EL (cell line): ENCODE measurements around the gene RSBN1.
"Not testable (repeated sequence)": the region's sequence is repeated elsewhere in the genome, so short reads cannot be mapped to it uniquely, and the experiment has no call there.

Experiments
- DNase-seq: peaks from one replicate; pipeline ENCODE4 v3.0.0-alpha.2; 2016

The RSBN1 gene

DNA sequence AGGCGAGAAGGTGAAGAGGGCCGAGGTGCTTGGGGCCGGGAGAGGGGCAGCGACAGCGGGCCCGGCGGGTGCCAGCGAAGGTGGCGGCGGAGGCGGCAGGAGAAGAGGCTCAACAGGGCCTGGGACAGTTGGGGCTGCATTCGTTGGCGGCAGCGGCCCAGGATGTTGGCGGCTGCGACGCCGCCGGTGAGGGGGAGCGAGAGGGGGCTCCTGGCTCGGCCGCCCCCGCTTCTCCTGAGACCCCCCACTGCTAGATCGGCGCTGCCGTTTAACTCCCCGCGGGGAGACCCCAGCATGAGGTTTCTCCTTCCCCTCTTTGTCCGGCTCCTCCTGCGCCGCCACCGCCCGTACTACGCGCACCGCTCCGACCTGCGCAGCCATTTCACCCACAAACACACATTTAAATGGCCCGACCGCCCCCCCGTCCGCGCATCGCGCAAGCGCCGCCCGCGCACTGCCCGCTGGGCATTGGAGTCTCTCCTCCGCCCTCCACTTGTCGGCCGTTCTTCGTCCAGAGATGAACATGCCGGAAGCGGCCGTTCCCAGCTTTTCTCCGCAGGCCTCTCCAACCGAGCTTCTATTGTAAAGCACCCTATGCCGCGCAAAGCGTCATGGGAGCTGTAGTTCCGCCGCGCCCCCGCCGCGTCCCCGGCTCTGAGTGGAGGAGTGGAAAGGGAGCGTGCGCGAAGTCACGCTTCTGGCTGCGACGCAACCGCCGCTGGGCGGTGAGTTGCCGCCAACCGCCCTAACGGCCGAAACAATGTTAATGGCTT is at the start of gene RSBN1:
Gene RSBN1 (minus strand): TSS at position 589 of the 773 bp plus-strand sequence. CDS start 64 bp downstream, at position 525.
- DNase-seq, result peak; percentile 100

GRCh38 chr1:113861641-113862040 is 49.4 kb upstream of the RSBN1 start:
- no peak for DNase-seq

DNA sequence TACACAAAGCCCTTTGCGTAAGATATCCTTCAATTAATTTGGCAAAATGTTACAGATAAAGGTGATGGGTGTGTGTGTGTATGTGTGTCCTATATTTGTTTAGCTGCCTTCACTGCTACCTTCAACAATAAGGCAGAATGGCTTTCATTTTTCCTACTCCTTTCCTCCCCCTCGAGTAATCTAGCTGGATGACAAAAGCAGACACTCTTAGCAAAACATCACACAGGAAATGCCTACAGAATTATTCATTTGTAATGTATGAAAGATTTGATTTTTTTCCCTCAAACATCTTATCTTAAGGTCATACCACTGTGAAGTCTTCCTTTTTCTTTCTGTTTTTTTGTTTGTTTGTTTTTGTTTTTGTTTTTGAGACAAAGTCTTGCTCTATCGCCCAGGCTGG is 48.6 kb upstream of the RSBN1 start:
- peak; percentile 78 for DNase-seq

GRCh38 chr1:113859478-113860175 is 47.4 kb upstream of the RSBN1 start:
- DNase-seq, result no peak

DNA sequence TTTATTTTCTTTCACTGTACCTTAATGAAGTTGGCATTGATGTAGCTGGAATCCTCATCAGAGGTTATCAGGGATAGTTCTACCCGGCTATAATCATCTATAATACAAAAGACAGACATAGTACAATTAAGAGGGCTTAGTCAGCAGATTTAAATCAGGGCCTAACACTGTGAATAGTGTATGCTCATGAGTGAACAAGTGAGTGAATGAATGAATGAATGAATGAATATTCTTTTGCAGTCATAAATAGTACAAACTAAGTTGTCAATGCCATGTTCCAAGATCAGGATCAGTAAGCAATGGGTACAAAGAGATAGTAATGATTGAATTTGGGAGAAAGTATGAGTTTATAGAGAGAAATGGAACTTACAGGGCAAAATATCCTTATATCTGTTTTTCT is 46.7 kb upstream of the RSBN1 start:
- no peak for DNase-seq

DNA sequence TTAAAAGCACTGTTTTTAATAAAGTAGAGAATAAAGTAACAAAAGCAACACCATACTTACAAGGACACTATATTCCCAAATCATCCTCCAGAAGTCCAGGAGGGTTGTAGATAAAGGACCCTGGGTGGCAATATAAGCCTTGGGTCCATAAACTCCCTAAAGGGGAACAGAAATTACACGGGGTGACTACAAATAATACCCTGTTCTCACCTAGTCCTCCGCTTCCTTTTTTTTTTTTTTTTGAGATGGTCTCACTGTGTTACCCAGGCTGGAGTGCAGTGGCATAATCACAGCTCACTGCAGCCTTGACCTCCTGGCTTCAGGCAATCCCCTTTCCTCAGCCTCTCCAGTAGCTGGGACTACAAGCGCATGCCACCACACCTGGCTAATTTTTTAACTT is 46.1 kb upstream of the RSBN1 start:
- no peak for DNase-seq

- no peak for DNase-seq
These were observed 45.5 kb upstream of the RSBN1 start for GRCh38 chr1:113857776-113858175.

DNA sequence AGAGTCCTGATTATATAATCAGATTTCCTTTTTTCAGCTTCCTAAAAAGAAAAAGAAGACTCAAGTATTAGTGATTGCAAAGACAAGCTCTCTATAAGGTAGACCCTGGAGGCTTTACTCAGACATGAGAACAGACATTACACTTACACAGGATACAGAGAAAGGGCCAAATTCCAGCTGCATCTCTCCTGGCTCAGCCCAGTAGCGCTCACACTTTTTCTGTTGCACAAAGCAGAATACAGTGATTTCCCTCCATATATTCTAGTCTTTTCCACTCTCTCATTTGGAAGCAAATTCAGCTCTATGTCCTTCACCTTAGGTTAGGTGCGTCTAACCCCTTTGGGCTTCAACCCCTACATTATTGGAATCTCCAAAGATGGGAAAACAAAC is 44.1 kb upstream of the RSBN1 start:
- DNase-seq, result no peak

- no peak for DNase-seq
These were observed 43.5 kb upstream of the RSBN1 start for GRCh38 chr1:113855630-113856400.

- DNase-seq, result no peak
These were observed 42.0 kb upstream of the RSBN1 start for GRCh38 chr1:113854234-113854633.

DNA sequence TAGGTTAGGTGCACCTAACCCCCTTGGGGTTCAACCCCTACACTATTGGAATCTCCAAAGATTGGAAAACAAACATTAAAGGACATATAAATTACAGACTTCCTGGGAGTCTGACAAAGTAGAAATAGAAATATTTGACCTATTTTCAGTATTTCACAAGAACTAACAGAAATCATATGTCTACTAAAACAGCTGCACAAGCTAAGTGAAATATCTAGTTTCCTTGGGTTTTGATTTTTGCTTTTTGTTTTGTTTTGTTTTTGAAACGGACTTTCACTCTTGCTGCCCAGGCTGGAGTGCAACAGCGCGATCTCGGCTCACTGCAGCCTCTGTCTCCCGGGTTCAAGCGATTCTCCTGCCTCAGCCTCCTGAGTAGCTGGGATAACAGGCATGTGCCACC is 40.4 kb upstream of the RSBN1 start:
- not testable (repeated sequence) for DNase-seq

GRCh38 chr1:113850127-113850796 is 38.0 kb upstream of the RSBN1 start:
- no peak for DNase-seq

DNA sequence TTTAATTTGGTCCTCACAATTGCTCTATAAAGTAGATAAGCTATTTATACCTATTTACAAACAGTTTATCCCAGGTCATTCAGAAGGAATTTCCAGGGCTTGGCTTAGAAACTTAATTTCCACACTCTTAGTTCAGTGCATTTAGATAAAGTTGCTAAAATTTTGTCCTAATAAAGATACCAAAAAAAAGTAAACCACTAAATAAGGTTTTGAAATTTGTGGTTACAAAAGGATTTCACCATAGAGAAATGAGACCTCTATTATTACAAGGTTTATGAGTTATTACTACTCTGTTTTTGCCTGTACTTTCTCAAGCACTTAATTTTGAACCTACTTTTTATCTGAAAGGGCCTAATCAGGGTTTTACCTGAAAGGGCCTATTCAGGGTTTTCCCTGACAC is 36.8 kb upstream of the RSBN1 start:
- DNase-seq, result no peak

DNA sequence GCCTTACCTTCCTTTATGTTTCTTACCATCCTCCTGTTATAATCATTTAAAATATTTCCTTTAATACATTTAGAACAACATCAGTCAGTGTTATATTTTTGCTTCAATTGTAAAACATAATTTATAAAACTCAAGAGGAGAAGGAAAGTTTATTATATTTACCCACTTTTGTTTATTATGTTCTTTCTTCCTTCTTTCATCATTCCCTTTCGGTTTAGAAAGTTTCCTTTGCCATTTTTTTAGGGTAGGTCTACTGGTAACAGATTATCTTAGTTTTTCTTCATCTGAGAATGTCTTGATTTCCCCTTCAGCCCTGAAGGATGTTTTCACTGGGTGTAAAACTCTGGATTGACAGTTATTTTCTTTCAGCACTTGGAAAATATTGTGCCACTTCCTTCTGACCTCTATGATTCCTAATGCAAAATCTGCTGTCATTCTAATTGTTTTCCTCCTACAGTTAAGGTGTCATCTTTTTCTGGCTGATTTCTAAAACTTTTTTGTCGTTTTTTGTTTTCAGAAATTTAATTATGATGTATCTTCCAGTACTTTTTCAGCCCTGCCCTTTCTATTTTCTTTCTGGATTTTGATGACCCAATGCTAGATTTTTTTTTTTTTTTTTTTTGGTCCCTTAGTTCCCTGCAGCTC is 34.2 kb upstream of the RSBN1 start:
- DNase-seq, result no peak

DNA sequence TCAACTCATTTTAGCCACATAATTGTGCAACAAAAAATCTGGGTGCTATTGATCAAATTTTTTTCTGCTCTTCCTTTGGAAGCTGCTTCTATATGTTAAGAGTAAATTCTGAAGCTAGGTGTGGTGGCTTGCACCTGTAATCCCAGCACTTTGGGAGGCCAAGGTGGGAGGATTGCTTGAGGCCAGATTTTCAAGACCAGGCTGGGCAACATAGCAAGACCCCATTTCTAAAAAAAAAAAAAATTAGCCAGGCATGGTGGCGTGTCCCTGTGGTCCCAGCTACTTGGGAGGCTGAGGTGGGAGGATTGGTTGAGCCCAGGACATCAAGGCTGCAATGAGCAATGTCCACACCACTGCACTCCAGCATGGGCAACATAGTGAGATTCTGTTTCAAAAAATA is 24.3 kb upstream of the RSBN1 start:
- no peak for DNase-seq

DNA sequence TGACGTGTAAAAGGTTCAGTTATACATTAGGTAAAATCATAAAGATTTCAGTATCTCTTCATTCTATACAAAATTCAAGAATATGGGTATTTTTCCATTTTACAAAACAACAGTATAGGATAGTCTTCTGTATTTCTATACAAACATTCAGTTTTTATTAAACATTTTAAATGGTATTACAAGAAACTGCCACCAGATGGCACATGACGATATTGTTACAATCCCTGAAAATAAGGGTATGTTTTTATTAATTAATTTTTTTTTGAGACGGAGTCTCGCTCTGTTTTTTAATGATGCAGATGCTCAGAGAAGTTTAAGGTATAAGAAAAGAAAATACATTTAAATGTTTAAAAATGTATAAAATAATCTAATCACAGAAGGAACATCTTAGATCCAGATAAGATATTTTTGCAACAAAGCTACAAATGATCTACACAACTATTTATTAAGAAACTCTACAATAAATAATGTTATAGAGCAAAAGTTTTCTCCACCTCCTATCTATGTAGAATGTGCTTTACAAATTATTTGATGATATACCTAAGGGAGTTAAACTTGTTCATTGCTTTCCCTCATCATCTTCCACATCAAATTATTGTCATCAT is 23.5 kb upstream of the RSBN1 start:
- peak; percentile 55 for DNase-seq

- no peak for DNase-seq
These were observed 22.4 kb upstream of the RSBN1 start for GRCh38 chr1:113834716-113835115.

DNA sequence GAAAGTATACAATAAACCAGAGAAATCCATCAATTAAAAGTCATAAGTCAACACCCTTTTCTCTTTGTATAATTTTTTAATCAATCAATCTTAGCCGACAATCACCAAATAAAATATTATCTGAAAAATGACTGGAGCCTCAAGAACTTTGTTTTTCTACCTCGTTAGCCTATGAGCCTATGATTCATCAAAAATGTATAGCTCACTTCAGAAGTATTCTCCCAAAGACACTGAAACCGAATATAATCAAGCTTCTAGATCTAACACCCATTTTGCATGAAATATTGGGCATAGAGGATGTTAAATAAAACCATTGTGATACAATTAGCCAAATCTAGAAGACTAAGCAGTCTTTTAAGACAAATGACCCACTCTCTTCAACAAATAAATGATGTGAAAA is 17.8 kb upstream of the RSBN1 start:
- DNase-seq, result peak; percentile 63

DNA sequence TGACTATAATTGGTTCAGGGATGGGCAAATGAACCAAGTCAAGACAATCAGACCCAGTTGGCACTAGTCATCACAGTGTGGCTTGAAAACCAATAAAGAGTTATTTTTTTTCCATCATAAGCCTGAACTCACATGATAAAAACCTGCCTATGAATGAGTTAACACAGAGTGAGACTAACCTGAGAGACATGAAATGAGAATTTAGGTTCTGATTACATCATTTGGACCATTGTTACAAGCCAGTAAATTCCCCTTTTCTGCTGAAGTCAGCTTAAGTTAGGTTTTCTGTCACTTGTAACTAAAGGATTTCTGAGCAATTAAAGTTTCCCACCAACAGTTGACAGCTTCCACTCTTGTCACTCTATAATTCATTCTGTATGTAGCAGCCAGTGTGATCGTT is 9.6 kb upstream of the RSBN1 start:
- DNase-seq, result no peak

- DNase-seq, result no peak
These were observed 6.3 kb upstream of the RSBN1 start for GRCh38 chr1:113818578-113818977.

GRCh38 chr1:113813218-113813617 is 942 bp upstream of the RSBN1 start:
- DNase-seq, result no peak

GRCh38 chr1:113812661-113813135 is 422 bp upstream of the RSBN1 start:
- DNase-seq, result no peak
